Activated T-helper 1 cell treated with anti-CD3 and anti-CD28 coated beads, Interleukin-12 subunit alpha, Interleukin-12 subunit beta, Interleukin-2, Interleukin-4 antibody, amounts not matched to agents 30 ng/mL and 10 ng/mL and 1 ng/mL, durations not matched to agents 14 hours and 24 hours and 36 hours (primary cell): ENCODE results near the gene TBL1X. TPM values are rescaled to one million over a fixed set of nuclear protein-coding genes. Genes with fewer than 3 reads are reported as not detected.
A peak's percentile ranks its signal among the peaks of the same experiment; 100 is the strongest.

Experiments
- DNase-seq: peaks from one replicate; pipeline ENCODE4 v3.0.0; 2021; ENCODE audit warnings: low spot score
- H3K27ac Mint-ChIP-seq: one replicate; pipeline ENCODE4 v1.8.0; 2021; ENCODE audit warnings: mild to moderate bottlenecking, mixed read lengths
- H3K27me3 Mint-ChIP-seq: one replicate; pipeline ENCODE4 v1.8.0; 2022; ENCODE audit warnings: mild to moderate bottlenecking, moderate library complexity, mixed read lengths; ENCODE audit not compliant: insufficient read depth
- H3K36me3 Mint-ChIP-seq: one replicate; pipeline ENCODE4 v1.8.0; 2021; ENCODE audit warnings: low read depth, mixed read lengths
- H3K4me1 Mint-ChIP-seq: one replicate; pipeline ENCODE4 v1.8.0; 2021; ENCODE audit warnings: low read depth, mixed read lengths
- H3K4me3 Mint-ChIP-seq: one replicate; pipeline ENCODE4 v1.8.0; 2021; ENCODE audit warnings: mild to moderate bottlenecking, moderate library complexity, mixed read lengths
- H3K9me3 Mint-ChIP-seq: one replicate; pipeline ENCODE4 v1.8.0; 2021; ENCODE audit warnings: mixed read lengths
- intact Hi-C: fragments of 100-400 bp; cut with micrococcal nuclease; formaldehyde crosslinking; loops from one replicate; pipeline ENCODE4 v1.15.1; 2024
- total RNA-seq: library from RNA; stranded (reverse); gene quantifications from 2 replicates; pipeline ENCODE4 v1.2.3, GENCODE V29; 2022

Gene TBL1X
- total RNA-seq, 1 donor from 2014 or later, result 24.0 TPM

DNA sequence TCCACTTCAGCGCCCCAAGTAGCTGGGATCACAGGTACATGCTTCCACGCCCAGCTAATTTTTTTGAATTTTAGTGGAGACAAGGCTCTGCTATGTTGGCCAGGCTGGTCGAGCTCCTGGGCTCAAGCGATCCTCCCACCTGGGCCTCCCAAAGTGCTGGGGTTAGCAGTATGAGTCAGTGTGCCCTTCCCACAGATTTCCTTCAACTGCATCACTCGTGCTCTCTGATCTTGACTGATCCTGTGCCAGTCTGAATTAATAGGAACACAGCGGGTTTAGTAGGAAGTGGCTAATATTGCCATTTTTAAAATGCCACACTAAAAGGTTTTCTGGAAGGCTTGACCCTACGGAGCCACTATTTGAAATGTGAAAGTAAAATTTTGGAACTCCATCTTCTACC is 317.1 kb downstream of the TBL1X start:
- Mint-ChIP-seq H3K9me3 (no peaks in the 10 kb centered on the region), H3K27ac (no peak overlapping the region), H3K4me1 (no peaks in the 10 kb centered on the region), H3K36me3 (no peaks in the 10 kb centered on the region), H3K27me3 (peaks cover 6% of the 10 kb centered on the region), H3K4me3 (no peak overlapping the region)
- intact Hi-C loops, result no loop called here
- no peak for DNase-seq

DNA sequence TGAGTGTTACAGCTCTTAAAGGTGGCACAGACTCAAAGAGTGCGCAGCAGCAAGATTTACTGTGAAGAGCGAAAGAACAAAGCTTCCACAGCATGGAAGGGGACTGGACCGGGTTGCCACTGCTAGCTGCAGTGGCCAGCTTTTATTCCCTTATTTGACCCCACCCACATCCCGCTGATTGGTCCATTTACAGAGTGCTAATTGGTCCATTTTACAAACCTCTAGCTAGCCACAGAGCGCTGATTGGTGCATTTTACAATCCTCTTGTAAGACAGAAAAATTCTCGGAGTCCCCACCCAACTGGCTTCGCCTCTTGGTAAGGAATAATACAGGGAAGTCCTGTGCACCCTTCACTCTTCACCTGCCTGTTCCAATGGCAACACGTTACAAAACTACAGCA is 319.5 kb downstream of the TBL1X start:
- DNase-seq, result no peak
- intact Hi-C loops, result no loop called here
- Mint-ChIP-seq H3K4me3 (no peak overlapping the region), H3K27me3 (peaks cover 23% of the 10 kb centered on the region), H3K4me1 (no peaks in the 10 kb centered on the region), H3K36me3 (no peaks in the 10 kb centered on the region), H3K9me3 (no peaks in the 10 kb centered on the region), H3K27ac (no peak overlapping the region)

- no peaks in the 10 kb centered on the region for H3K4me1 Mint-ChIP-seq
- H3K4me3 Mint-ChIP-seq, result peak overlapping the region; percentile 11
- no peak for DNase-seq
- intact Hi-C loops, result no loop called here
- peaks cover 23% of the 10 kb centered on the region for H3K27me3 Mint-ChIP-seq
- H3K27ac Mint-ChIP-seq, result no peak overlapping the region
- H3K9me3 Mint-ChIP-seq, result no peaks in the 10 kb centered on the region
- H3K36me3 Mint-ChIP-seq, result no peaks in the 10 kb centered on the region
These were observed 320.5 kb downstream of the TBL1X start for GRCh38 chrX:9785254-9785943.

- H3K4me3 Mint-ChIP-seq, result no peak within 1 kb of the TSS
- H3K27me3 Mint-ChIP-seq, result peaks cover 23% of the 10 kb centered on the region
- H3K36me3 Mint-ChIP-seq, result no peaks in the 10 kb centered on the region
- intact Hi-C loops, result no loop called here
- H3K9me3 Mint-ChIP-seq, result no peaks in the 10 kb centered on the region
- H3K27ac Mint-ChIP-seq, result no peak within 1 kb of the TSS
- DNase-seq, result no peak
- no peaks in the 10 kb centered on the region for H3K4me1 Mint-ChIP-seq
These were observed 321.3 kb downstream of the TBL1X start, which contains the start of gene SHROOM2 for GRCh38 chrX:9785944-9786797. TSS of gene SHROOM2 (plus strand) at chrX:9786429. CDS start at chrX:9786546, 117 bp downstream.

GRCh38 chrX:9786798-9787635 is 322.2 kb downstream of the TBL1X start:
- intact Hi-C loops, result no loop called here
- Mint-ChIP-seq H3K4me1 (no peaks in the 10 kb centered on the region), H3K4me3 (no peak overlapping the region), H3K27ac (no peak overlapping the region), H3K27me3 (peaks cover 23% of the 10 kb centered on the region), H3K36me3 (no peaks in the 10 kb centered on the region), H3K9me3 (no peaks in the 10 kb centered on the region)
- DNase-seq, result no peak

DNA sequence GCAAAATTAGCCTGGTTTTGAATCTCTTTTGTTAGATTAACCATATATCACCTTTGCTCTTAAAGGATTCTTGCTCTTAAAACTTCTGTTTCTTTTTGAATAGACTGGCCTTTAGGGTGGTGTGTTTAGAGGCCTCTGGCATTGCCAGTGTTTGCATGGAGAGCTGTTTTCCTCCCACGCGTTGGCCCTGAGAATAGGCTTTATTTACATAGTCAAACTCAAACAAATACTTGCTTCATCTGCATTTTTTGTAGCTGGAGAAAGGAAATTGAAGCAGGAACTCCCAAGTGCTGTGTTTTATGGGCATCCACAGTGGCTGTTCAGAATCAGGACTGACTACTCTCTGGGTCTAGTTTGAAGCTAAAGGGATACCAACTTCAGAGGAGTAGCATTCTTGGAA is 324.1 kb downstream of the TBL1X start:
- H3K36me3 Mint-ChIP-seq, result no peaks in the 10 kb centered on the region
- no peak overlapping the region for H3K27ac Mint-ChIP-seq
- intact Hi-C loops, result no loop called here
- no peaks in the 10 kb centered on the region for H3K4me1 Mint-ChIP-seq
- no peak overlapping the region for H3K4me3 Mint-ChIP-seq
- no peaks in the 10 kb centered on the region for H3K9me3 Mint-ChIP-seq
- H3K27me3 Mint-ChIP-seq, result peaks cover 23% of the 10 kb centered on the region
- no peak for DNase-seq

DNA sequence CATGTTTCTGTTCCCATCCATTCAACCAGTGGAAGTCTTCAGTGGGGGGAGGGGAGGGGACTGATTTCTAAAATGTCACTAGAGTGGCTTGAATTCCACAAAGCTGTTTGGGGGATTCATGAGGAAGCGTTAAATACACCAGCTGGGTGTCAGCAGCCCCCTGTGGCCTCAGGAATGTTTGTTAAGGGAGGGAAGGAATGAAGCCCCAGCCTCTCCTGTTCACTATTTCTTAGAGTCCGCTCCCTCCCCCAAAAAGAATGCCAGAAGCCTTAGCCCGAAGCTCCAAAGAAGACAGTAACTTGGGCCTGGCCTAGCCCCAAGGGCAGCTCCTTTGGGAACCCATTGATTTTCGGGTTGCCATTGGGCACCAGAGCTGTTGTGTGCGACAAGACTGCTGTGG is 324.7 kb downstream of the TBL1X start:
- no peak overlapping the region for H3K27ac Mint-ChIP-seq
- intact Hi-C loops, result no loop called here
- H3K27me3 Mint-ChIP-seq, result peaks cover 26% of the 10 kb centered on the region

More for the DNA sequence above, 324.7 kb downstream of the TBL1X start:
- no peaks in the 10 kb centered on the region for H3K36me3 Mint-ChIP-seq
- H3K9me3 Mint-ChIP-seq, result no peaks in the 10 kb centered on the region
- no peaks in the 10 kb centered on the region for H3K4me1 Mint-ChIP-seq
- DNase-seq, result no peak
- H3K4me3 Mint-ChIP-seq, result no peak overlapping the region
